ENCODE results near the gene OR7A10.

Gene OR7A10

GRCh38 chr19:14848822-14849221, at the start of gene OR7A10:
TSS of gene OR7A10 (minus strand) at chr19:14848922. CDS start at chr19:14841877, 7,045 bp downstream.
- TF ChIP-seq EZH2phosphoT487 (conservative IDR thresholded peaks at IDR 0.05; ENCODE audit: low read length) (no peak), CTCF (IDR thresholded peaks at IDR 0.05; ENCODE audit: insufficient read depth, low read length, poor library complexity, severe bottlenecking) (no peak)
- Histone ChIP-seq H3K36me3 (ENCODE audit: low read length) (no peaks in the 10 kb centered on the region), H4K20me1 (ENCODE audit: low read depth, low read length) (no peaks in the 10 kb centered on the region), H3K4me2 (ENCODE audit: low read depth, low read length, poor library complexity, severe bottlenecking) (no peak within 1 kb of the TSS), H3K9ac (ENCODE audit: low read length) (no peak within 1 kb of the TSS), H3K9me3 (ENCODE audit: insufficient read depth, low read length) (no peaks in the 10 kb centered on the region), H3K4me3 (ENCODE audit: insufficient read depth, low read length, poor library complexity, severe bottlenecking) (no peak within 1 kb of the TSS), H3K79me2 (ENCODE audit: insufficient read depth, low read length) (no peaks in the 10 kb centered on the region), H3K9me2 (replicated peaks; ENCODE audit: insufficient read depth, low read length) (no peaks in the 10 kb centered on the region), H2AFZ (ENCODE audit: low read depth, low read length, severe bottlenecking) (no peak within 1 kb of the TSS), H3K27me3 (ENCODE audit: low read length) (no peaks in the 10 kb centered on the region), H3F3A (ENCODE audit: insufficient read depth) (no peaks in the 10 kb centered on the region), H3K27ac (ENCODE audit: low read depth, low read length) (no peak within 1 kb of the TSS)

DNA sequence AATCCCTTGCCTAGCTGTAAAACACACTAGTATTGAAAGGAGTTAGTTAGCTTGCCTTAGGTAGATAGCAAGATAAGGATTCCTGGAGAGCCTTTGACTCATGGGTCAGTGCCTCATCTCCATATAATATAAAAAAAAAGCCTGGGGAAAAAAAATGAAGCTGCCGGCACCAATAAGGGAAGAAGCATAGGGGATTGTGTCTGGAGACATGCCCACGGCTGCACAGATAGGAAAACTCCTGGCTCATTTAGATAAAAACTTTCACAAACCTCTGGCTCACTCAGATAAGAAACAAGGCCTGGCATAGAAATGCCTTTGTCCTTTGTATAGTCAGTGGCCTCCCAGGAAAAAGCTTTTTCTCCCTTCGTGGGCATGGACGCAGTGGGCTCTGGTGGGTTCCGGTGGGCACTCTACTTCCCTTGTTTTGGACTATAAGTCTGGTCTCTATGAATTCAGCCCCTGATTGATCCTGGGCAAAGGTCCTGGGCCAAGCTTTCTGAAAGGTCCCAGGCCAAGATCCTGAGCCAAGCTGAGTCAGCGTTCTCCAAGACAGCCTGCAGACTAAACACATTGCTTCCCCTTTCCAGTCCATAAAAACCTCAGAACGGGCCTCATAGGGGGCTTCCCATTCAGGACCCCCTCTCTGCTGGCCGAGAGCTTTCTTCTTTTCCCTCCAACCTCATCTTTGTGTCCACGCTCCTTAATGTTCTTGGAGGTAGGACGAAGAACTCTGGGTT, 42.1 kb upstream of the OR7A10 start:
- no peaks in the 10 kb centered on the region for H3K36me3 ChIP-seq (ENCODE audit: low read length)
- H3K27me3 ChIP-seq (ENCODE audit: low read length), result no peaks in the 10 kb centered on the region
- H2AFZ ChIP-seq (ENCODE audit: low read depth, low read length, severe bottlenecking), result no peak overlapping the region
- H3K9me3 ChIP-seq (ENCODE audit: insufficient read depth, low read length), result no peaks in the 10 kb centered on the region
- no peaks in the 10 kb centered on the region for H3F3A ChIP-seq (ENCODE audit: insufficient read depth)
- H3K4me2 ChIP-seq (ENCODE audit: low read depth, low read length, poor library complexity, severe bottlenecking), result no peak overlapping the region
- H3K4me3 ChIP-seq (ENCODE audit: insufficient read depth, low read length, poor library complexity, severe bottlenecking), result no peak overlapping the region
- H3K9ac ChIP-seq (ENCODE audit: low read length), result no peak overlapping the region
- no peaks in the 10 kb centered on the region for H3K79me2 ChIP-seq (ENCODE audit: insufficient read depth, low read length)
- no peaks in the 10 kb centered on the region for H3K9me2 ChIP-seq (replicated peaks; ENCODE audit: insufficient read depth, low read length)
- no peaks in the 10 kb centered on the region for H4K20me1 ChIP-seq (ENCODE audit: low read depth, low read length)
- no peak overlapping the region for H3K27ac ChIP-seq (ENCODE audit: low read depth, low read length)
- TF ChIP-seq EZH2phosphoT487 (conservative IDR thresholded peaks at IDR 0.05; ENCODE audit: low read length) (no peak), CTCF (IDR thresholded peaks at IDR 0.05; ENCODE audit: insufficient read depth, low read length, poor library complexity, severe bottlenecking) (no peak)

DNA sequence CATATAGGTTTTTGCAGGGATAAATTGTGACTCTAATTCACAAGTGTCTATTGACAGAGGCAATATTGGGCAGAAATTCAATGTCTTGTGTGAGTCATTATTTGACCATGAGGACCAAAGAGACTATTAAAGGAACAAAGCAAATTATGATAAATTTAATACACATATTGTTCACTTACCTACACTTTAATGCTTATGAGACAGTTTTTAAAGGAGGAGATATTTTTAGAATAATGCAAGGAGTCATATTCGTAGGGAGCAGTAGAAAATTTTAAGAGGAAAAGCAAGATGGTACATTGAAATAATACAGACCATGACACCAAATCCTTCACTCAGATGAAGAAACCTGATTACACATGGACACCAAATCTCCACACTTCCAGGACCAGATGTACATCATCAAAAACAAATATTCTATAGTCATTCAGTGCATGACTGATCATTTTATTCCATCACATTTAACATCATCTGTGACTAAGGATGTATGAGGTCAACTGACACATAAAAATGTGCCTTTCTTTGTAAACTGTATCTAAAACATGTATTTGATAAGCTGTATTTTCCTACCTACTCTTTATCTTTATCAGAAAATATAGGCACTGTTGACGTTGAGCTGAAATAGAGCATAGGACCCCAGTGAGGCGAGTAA, 41.4 kb upstream of the OR7A10 start:
- Histone ChIP-seq H3K79me2 (ENCODE audit: insufficient read depth, low read length) (no peaks in the 10 kb centered on the region), H3K27me3 (ENCODE audit: low read length) (no peaks in the 10 kb centered on the region), H3K27ac (ENCODE audit: low read depth, low read length) (no peak overlapping the region), H4K20me1 (ENCODE audit: low read depth, low read length) (no peaks in the 10 kb centered on the region), H3F3A (ENCODE audit: insufficient read depth) (no peaks in the 10 kb centered on the region), H3K36me3 (ENCODE audit: low read length) (no peaks in the 10 kb centered on the region), H3K4me3 (ENCODE audit: insufficient read depth, low read length, poor library complexity, severe bottlenecking) (no peak overlapping the region), H3K4me2 (ENCODE audit: low read depth, low read length, poor library complexity, severe bottlenecking) (no peak overlapping the region), H2AFZ (ENCODE audit: low read depth, low read length, severe bottlenecking) (no peak overlapping the region), H3K9me2 (replicated peaks; ENCODE audit: insufficient read depth, low read length) (no peaks in the 10 kb centered on the region), H3K9ac (ENCODE audit: low read length) (no peak overlapping the region), H3K9me3 (ENCODE audit: insufficient read depth, low read length) (no peaks in the 10 kb centered on the region)
- TF ChIP-seq CTCF (IDR thresholded peaks at IDR 0.05; ENCODE audit: insufficient read depth, low read length, poor library complexity, severe bottlenecking) (no peak), EZH2phosphoT487 (conservative IDR thresholded peaks at IDR 0.05; ENCODE audit: low read length) (no peak)
